IPS-NIHi11 (cell line): ENCODE results near the gene GLP1R.

Experiments
- DNase-seq: peaks from one replicate; pipeline ENCODE4 v3.0.0; 2012; ENCODE audit warnings: mixed read lengths, low spot score

The GLP1R gene

DNA sequence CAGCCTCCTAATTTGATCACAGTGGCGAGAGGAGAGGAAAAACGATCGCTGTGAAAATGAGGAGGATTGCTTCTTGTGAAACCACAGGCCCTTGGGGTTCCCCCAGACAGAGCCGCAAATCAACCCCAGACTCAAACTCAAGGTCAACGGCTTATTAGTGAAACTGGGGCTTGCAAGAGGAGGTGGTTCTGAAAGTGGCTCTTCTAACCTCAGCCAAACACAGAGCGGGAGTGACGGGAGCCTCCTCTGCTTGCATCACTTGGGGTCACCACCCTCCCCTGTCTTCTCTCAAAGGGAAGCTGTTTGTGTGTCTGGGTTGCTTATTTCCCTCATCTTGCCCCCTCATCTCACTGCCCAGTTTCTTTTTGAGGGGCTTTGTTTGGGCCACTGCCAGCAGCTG, 37.7 kb downstream of the GLP1R start:
- DNase-seq: no peak

DNA sequence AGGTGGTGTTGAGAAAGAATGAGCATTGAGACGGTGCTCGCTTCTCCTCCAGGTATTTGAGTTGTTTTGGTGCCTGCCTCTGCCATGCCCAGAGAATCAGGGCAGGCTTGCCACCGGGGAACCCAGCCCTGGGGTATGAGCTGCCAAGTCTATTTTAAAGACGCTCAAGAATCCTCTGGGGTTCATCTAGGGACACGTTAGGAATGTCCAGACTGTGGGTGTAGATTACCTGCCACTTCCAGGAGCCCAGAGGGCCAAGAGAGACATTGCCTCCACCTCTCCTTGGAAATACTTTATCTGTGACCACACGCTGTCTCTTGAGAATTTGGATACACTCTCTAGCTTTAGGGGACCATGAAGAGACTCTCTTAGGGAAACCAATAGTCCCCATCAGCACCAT, 38.1 kb downstream of the GLP1R start:
- DNase-seq: no peak

DNA sequence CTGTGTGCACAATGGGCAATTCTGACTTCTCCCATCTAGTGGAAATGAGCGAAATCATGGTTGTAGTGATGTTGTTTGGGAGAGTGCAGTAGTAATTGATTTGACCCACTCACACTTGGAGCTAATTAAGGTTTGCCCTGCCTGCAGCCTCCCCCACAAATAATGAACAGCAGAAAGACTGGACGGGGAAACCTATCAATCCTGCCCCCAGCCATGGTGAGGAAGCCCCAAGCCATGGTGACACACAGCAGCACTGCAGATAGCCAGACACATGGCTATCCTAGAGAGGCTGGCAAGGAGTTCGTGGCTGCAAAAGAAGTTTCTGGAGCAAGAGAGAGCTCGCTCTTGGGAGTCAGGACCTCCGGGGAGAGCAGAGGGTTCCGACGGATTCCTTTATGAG, 38.6 kb downstream of the GLP1R start:
- DNase-seq: no peak

DNA sequence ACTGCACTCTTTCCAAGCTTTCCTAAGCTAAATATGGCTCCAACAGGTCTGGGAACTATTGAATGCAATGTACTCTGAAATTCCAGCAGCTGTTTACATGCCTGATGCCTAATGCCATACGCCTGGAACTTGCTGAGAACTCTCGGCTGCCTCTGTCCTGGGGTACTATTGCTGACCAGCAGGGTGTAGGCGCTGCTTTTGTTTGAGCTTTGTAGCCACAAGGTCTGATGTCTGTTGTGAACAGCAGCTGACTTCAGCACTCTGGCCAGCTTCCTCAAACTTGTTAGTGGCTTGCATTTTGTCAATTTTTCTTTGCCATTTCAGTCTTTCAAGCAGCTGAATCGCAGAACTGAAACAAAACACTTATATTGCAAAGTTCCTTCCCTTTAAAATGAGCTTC, 39.8 kb downstream of the GLP1R start:
- DNase-seq: peak; percentile 86

DNA sequence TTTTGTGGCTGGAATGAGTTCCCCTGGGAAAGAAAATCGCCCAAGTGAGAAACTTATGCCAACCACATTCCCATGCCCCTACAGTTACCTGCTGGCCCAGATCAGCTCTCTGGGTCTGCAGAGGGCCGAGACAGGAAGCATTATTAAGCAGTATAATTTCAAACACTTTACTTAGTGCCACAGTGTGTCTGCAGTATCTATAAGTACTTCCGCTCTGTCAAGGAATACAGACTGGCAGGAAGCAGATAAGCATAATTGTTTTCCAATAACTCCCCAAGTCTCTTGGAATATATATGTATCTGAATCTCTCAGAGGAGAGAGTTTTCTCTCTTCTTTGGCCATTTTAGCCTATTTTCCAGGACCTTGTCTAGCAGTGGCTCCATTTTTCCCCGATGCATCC, 41.5 kb downstream of the GLP1R start:
- no peak for DNase-seq

DNA sequence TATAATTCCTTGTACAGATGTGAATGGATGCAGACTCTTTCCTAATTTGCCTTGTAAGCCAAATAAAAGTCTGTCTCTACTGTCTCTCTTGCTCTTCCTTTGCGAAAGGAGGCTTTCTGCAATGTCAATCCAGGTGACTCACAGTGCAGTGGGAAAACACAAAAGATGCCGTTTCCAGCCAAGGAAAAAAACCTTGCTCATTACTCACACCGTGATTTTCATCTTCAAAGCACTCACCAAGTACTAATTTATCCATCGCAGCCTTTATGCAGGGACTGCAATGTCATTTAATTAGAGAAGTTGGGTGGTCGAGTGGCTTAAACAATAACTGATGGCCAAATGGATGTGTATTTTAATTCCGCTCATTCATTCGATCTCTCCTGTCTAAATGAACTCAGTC, 42.6 kb downstream of the GLP1R start:
- no peak for DNase-seq

DNA sequence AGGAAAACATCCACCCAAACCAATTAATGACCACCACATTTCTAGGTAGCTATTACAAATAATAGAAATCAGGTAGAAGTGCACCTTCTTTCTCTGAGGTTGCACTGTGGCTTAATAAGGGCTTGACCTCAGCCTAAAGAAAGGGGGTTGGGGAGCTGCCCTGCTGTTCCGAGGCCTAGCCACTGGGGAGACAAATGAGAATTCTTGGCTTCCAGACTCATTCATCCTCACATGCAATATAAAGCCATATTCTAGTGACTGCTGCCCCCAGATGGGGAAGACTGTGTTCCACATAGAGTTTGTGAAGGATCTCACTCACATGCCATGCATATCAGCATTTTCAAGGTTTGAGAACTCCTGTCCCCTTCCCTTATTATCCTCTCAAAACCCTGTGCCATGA, 43.5 kb downstream of the GLP1R start:
- peak; percentile 50 for DNase-seq

DNA sequence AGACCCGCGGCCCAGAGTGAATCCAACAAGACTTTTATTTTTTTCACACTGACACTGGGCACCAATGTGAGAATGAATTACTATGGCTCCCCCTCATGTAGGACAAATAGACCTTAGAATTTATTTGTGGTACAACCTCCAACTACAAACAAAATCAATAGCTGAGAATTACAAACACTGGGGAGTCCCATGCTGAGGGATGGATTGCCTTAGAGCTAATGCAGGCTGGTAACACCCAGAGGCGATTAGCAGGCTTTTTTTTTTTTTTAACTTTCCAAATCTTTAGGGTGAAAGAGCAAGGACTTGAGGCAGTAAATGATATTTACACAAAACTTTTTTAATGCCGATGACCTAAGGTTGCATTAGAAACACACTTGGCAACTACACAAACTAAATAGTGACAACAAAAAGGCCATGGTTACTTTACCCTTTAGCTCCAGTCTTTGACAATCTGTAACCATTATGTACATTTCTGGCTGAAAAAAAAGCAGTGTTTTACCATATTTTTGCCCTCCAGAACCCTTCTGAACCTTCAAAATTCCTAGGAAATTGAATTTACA, 44.6 kb downstream of the GLP1R start:
- DNase-seq: no peak

DNA sequence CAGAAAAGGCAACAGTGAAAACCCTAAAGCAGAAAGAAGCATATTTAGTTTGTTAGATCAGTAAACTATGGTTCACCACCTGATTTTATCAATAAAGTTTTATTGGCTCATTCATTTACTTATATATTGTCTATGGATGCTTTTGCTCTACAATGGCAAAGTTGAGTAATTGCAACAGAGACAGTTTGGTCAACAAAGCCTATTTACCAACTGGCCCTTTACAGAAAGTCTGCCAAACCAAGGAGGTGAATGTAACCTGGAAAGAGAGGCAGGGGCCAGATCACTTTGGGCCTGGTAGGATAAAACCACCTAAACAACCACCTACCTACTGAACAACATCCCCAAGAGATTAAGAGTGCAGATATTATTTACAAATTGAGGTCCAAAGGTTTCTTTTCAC, 47.0 kb downstream of the GLP1R start:
- DNase-seq: no peak

DNA sequence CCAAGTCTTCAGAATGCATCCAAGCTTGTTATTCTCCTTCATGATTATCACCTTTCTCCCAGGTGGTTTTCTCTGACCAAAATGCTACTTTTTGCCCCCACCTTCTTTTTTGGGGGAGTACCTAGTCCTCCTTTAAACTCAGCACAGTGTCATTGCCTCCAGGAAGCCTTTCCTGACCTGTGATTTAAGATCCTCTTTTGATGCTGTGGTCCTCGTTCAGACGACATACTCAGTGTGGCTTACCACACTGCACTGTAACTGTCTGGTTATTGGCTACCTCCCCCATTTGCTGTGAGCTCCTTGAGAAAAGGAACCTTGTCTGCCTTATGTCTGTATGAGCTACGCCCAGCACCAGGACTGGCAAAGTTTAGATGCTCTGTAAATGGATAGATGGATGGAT, 51.8 kb downstream of the GLP1R start:
- DNase-seq: no peak

DNA sequence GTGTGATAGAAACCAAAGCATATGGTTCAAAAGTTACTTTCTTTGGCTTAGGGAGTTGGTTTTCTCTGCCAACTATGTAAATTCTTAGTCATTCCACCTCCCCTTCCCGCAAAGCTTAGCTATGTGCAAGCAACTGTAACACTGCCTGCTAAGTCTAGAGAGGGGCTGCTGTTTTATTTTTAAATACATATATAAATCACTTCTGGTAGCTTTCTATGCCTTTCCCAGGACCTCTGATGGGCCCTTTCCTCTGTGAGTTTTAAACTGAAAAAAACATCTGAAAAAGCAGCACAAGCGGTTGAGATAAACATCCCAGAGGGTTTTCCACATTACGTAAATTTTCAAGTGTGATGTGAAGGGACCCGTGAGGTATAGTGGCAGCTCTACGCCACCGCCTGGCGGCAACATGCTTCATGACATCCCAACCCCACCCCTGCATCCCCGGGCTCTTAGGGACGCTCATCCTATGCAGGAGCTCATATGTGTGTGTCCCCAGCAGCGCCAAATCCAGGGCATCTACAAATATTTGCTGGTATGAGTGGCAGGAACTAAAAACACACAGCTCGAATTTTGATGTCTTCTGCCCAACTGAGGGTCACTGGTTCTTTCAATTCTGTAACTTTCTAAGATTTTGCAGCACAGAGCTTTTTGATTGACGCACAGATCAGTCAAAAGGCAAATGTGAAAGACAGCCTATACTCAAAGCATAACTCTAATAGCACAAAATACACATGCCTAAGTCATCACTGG, 53.7 kb downstream of the GLP1R start:
- DNase-seq: peak; percentile 79

DNA sequence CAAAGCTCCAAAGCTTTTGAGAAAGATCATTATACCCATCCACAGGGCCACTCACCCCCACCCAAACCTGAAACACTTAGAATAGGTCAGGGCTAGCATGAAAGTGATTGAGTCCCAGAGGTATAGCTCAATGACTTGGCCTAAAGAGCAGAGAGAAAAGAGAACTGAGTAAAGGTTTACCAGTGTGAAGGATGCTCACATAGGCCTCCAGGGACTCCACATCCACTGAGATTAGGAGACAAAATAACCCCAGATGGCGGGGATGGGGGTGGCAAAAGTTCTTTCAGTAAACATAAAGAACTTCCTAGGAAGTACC, 54.2 kb downstream of the GLP1R start:
- no peak for DNase-seq

DNA sequence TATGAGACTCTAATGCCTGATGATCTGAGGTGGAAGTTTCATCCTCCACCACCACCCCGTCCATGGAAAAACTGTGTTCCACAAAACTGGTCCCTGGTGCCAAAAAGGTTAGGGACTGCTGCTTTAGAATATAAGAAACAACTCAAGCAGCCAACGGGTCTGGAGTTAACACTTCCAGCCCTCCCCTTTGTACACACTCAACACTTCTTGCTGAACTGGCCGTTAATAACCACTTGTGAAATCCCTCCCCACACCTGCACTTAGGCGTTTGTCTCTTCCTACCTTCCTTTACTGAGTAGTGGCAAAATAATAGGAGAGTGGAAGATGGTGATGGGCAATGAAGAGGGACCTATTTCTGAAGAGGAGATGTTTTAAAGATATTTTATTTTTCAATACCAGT, 55.9 kb downstream of the GLP1R start:
- no peak for DNase-seq

DNA sequence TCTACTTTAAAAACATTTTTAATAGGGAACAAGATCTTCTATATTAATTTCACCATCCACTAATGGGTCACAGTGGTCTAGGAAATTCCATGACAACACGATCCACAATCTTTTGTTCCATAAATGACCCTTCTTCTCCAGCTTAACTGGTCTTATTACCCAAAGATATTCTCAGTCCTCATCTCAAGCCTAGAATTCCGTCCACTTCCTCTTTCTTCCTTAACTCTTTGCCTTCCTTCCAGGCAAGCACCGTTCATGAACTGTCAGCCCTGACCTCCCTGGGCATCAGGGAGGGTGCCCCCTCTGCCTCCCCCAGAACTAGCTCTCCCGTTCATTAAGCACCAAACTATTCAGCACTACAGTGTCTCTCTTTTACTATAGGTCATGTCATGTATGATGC, 58.5 kb downstream of the GLP1R start:
- DNase-seq: no peak

DNA sequence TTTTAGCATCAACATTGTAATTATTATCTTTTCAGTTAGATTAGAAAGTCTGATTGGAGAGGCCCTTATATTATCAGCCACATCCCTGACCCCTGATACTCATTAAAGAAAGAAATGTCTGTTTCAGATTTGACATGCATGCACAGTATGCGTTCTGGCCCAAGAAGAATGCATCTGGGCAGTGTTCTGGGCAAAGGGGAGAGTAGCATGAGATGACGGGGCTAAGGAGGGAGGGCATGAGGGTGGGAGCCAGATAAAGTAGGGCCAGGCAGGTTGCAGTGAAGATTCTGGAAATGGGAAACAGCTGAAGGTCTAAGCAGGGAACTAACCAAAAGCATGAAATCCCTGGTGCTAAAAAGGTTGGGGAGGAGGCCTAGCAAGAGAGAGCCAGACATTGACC, 59.1 kb downstream of the GLP1R start:
- DNase-seq: no peak

DNA sequence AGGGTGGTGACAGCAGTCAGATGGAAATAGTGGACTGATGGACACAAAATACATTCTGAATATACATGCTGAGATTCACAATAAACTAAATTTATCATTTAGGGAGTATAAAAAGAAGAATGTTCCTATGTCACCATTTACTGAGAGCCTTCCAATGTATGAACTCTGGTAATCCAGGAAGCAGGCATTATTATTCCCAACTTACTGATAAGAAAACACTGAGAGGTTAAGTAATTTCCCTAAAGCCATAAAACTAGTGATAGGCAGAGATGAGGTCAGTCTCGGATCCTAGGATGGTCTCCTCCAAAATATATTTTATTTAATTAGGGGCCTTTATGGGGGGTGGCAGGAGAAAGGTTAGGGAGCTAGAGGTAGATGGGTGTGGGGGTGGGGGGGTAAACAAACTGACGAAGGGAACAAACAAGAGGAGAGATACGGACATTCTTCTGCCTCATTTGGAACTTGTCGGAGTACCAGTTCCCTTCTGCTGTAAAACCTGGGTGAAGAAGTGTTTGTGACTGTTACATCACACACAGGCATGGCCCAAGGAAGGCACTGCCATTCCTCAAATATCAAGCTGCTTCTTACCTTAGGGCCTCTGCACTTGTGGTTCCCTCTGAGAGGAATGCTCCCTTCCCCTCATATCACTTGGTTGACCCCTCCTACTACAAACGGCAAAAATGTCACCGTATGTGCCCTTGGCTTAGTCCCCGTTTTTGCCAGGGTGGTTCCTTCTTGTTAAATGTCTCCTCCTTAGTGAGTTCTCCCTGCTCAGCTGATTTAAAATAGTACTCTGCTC, 59.7 kb downstream of the GLP1R start:
- DNase-seq: no peak

DNA sequence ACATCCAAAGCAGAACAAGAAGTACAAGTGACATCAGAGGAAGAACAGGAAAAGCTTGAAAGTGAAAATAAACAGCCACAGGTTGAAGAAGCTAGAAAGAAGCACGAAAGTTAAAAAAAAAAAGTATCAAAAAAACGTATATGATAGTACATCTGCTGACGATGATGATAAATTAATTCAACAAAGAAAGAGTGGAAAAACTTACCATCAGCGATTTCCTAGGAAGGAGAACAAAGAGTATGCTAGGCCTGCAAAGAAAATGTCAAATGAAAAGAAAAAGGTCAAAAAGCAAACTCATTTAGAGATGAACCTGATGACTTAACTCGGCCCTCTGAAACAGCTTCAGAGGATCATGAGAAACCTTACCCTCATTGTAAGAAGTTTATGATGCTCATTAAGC, 62.7 kb downstream of the GLP1R start:
- no peak for DNase-seq

DNA sequence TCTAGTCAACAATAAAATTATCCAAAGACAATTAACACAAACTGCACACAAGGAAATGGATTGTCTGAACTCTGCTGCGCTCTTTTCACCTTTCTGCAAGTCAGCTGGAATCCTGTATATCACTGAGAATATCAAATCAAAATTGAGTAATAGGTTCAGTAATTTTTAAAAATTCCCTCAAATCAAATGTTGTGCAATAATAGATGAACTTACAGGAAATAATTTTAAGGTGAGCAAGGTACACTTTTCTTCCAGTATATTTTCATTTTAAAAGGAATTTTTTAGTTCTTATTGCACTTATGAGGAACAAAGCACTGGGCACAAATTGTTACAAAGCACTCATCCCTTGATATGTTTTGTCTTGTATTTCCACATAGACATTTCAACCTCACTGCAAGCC, 65.2 kb downstream of the GLP1R start:
- DNase-seq: no peak

DNA sequence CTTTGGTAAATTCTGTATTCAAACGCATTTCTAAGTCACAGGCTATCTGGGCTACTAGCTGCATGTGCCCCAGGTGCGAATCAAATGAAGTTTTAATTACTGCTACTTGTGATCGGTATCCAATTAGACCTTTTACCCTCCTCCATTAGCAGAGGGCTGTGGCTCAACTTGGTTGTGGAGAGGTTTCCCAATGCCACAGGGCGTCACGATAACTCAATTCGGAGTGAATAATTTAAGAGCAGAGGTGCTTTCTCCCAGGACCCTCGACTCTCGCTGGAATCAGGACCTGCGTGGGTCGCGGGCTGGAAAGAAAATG, 65.8 kb downstream of the GLP1R start:
- DNase-seq: no peak

DNA sequence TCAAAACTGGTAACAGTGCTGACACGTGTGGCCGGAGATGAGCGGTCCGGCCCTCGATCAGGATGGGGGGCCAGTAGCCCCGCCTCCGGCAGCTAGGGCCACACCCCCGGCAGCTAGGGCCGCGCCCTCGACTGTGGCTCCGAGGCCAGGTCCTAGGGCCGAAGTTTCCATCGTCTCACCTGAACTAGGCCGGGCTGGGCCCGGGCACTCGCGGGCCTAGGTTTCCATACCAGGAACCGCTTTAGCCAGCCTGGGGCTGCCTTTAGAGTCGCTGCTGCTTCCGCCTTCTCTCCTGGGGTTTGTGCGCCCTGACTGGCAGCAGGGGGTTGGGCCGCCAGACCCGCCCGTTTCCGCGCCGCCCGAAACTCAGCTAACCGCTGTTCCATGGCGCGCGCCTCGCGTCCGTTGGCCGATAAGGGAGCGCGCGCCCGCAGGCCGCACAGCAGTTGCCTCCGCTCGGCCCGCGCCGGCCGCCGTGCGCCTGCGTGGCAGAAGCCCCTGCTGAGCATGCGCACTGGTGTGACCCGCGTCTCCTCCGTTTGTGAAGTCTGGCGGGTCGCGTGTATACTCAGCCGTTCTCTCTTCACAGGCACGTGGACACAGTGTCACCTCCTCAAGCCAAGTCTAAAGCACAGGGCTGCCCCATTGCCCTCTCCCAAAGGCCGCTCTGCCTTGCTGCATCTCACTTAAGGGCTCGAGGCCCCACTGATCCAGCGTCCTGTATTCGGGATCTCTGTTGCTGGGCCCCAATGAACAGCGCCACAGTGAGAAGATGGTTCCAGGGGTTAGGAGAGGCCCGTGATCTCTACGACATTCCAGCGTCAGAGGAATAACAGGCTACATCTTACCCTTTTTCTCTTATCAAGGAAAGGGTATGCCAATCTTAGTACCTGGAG, 66.4 kb downstream of the GLP1R start, which contains the start of gene SAYSD1:
TSS of gene SAYSD1 (minus strand) at position 483 of the 896 bp plus-strand sequence. CDS start at position 386, 97 bp downstream.
- DNase-seq: peak; percentile 96

DNA sequence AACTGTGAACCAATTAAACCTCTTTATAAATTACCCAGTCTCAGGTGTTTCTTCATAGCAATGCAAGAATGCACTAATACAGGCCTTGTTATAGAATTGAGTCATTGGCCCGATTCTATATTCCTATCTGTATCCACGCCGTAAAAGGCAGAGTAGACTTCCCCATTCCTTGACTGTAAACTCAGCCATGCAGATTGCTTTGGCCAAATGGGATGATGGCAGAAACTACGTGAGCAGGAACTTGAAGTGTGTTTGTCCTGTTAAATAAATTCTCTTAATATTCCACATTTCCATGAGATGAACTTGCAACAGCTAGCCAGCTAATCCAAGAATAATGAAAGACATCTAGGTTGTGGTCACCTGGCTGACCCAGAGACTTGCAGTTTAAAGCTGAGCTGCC, 70.3 kb downstream of the GLP1R start:
- DNase-seq: no peak

DNA sequence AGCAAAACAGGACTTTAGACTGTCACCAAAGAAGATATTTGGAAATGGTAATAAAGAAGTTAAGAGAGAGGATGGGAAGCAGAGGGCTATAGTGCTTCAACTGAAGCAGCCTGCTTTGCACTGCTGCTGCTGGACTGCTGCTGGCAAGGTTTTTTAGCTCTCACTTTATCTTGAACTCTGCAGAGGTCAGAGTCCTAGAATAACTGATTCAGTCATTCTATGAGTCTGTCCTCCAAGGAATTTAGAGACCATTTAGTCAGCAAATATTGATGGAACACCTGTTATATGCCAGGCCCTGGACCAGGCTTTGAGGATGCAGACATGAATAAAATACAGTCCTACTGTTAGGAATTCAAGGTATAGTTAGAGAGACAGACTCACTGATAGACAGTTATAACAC, 75.5 kb downstream of the GLP1R start:
- no peak for DNase-seq

DNA sequence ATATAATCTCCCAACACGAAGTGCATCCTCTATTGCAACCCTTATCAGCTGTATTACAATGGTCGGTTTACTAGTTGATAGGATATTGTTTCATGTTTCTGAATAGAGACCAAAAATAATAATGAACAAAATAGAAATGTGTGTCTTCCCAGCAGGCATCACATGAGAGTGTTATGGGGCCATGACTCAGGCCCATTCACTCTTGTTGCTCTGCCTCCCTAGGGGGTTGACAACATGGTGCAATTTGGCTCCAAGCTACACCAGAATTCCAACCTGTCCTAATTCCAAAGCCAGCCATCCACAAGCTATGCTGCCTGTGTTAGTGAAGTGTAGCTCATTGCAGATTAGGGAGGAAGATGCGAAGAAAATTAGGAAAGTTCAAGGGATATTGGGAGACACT, 79.5 kb downstream of the GLP1R start:
- DNase-seq: no peak
